SK-N-SH (cell line): ENCODE results near the gene SNTG2.

Experiments
- CTCF ChIP-seq: fragments of 200-600 bp; sonication (generic); IDR thresholded peaks from 2 replicates; pipeline ENCODE4 v1.6.1; 2017; ENCODE audit warnings: antibody characterized with exemption, mild to moderate bottlenecking, moderate library complexity
- GATA2 ChIP-seq: sonication (generic); formaldehyde crosslinking; IDR thresholded peaks from 2 replicates; pipeline ENCODE4 v1.5.0; 2020; ENCODE audit warnings: mild to moderate bottlenecking, missing genetic modification reagents
- MAX ChIP-seq: IDR thresholded peaks from 2 replicates; pipeline ENCODE4 v1.4.0; 2012; ENCODE audit warnings: low read depth
- NRF1 ChIP-seq: IDR thresholded peaks from 2 replicates; pipeline ENCODE4 v1.6.1; 2012; ENCODE audit warnings: low read depth, mild to moderate bottlenecking, low read length
- POLR2AphosphoS5 ChIP-seq: IDR thresholded peaks from 2 replicates; pipeline ENCODE4 v1.6.1; 2012; ENCODE audit warnings: low read depth, low read length
- SIN3A ChIP-seq: IDR thresholded peaks from 2 replicates; pipeline ENCODE4 v1.6.1; 2012; ENCODE audit warnings: low read depth, mild to moderate bottlenecking, low read length, moderate library complexity, borderline replicate concordance
- SMC3 ChIP-seq: IDR thresholded peaks from 2 replicates; pipeline ENCODE4 v1.6.1; 2012; ENCODE audit warnings: low read depth, low read length, improper control_type of control experiment
- YY1 ChIP-seq: IDR thresholded peaks from 2 replicates; pipeline ENCODE4 v1.4.0; 2012; ENCODE audit warnings: low read depth, mild to moderate bottlenecking

- TF ChIP-seq CTCF (no peak), POLR2AphosphoS5 (no peak), SIN3A (no peak), GATA2 (CRISPR knock-in tag) (no peak), MAX (no peak), NRF1 (no peak), YY1 (no peak), SMC3 (no peak)
Measured at GRCh38 chr2:1306014-1306686, 355.5 kb downstream of the SNTG2 start.
